CD4-positive, alpha-beta T cell treated with Interleukin-4 for 1 hour (primary cell): ENCODE data around the gene DCUN1D2.
"Not testable (repeated sequence)": the region's sequence is repeated elsewhere in the genome, so short reads cannot be mapped to it uniquely, and the experiment has no call there.

Experiments used
- DNase-seq, 2 donors: peaks; one replicate each; pipeline ENCODE4 v3.0.0-alpha.2; 2020 to 2022

The DCUN1D2 gene

DNA sequence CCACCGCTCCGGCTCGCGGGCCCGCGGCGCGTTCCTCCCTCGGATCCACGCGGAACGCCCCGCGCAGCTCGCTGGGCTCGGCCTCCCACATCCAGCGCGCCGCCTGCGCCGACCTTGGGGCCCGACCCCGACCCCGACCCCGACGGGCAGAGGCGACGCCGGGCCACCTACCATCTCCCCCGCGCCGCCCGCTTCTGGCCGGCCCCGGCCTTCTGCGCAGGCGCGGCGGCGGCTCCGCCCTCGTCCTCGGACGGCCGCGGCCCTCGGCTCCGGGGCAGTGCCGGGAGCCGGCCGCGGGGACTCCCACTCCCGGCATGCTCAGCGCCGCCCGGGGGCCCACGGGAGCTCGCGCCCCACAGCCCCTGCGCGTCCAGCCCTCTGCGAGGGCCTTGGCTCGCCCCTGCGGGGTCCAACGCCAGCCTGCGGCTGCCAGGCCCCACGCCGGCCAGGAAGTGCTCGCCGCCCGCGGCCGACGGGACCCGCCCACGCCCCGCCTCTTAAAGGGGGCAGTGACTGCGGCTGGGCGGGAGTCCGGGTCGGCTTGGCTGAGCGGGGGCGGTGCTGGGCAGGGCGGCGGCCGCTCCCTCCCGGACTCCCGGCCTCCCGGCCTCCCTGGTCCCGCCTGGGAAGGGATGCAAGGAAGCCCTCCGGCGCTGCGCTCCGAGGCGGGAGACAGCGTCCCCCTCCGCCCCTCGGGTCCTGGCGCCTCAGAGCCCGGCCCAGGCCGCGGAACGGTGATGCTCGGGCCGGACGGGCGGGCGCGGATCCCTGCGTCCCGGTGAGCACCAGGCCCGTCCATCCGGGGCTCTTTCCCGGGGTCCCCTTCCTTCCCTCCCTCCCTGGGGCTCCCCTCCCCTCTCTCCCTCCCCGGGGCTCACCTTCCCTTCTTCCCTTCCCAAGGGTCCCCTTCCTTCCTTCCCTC, at the start of gene DCUN1D2:
Gene DCUN1D2 (minus strand): TSS at position 216 of the 922 bp plus-strand sequence. CDS start 42 bp downstream, at position 174.
- DNase-seq: peak; percentile 78 to 86

DNA sequence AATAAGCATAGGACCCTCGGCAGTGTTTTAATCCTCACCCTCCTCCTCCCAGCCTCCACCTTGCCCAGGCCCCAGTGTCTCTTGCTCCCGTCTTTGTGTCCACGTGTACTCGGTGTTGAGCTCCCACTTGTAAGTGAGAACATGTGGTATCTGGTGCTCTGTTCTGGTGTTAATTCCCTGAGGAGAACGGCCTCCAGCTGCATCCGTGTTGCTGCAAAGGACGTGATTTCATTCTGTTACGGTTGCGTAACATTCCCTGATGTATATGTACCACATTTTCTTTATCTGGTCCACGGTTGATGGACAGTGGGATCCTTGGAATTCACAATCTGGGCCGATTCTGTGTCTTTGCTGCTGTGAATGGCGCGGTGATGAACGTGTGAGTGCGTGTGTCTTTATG, 49.3 kb upstream of the DCUN1D2 start:
- no peak for DNase-seq

- DNase-seq: no peak
Measured at GRCh38 chr13:113539176-113539575, 48.7 kb upstream of the DCUN1D2 start.

- DNase-seq: no peak
Measured at GRCh38 chr13:113538689-113539058, 48.2 kb upstream of the DCUN1D2 start.

GRCh38 chr13:113537909-113538688, 47.6 kb upstream of the DCUN1D2 start:
- no peak for DNase-seq

DNA sequence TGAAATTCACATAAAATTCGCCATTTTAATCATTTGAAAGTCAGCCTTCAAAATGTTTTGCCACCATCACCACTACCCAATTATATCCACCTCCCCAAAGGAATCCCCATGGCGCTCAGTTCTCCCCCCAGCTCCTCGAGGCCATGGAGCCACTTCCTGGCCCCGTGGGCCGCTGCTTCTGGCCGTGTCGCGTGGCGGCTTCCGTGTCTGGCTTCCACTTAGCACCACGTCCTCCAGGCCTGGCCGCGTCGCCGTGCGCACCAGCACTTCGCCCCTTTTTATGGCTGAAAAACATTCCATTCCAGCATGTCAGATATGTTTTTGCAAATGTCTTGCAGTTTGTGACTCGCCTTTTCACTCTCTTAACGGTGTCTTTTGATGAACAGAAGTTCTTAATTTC, 46.7 kb upstream of the DCUN1D2 start:
- DNase-seq: no peak

GRCh38 chr13:113536461-113537110, 46.1 kb upstream of the DCUN1D2 start:
- no peak for DNase-seq

DNA sequence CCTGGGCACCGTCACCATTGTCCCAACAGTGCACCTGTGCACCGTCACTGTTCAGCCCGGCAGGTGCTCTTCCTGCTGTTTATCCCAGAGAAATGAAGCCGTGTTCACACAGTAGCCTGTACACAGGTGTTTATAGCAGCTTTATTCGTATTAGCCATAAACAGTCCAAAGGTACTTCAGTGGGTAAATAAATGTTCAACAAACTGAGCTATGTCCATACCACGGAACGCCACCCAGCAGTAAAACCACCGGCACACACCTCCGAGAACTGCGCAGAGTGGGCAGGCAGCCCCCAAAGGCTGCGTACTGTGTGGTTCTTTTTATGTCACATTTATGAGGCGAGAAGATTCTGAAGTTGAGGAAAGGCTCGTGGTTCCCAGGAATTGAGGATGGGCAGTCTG, 44.9 kb upstream of the DCUN1D2 start:
- no peak for DNase-seq

GRCh38 chr13:113534236-113534860, 43.8 kb upstream of the DCUN1D2 start:
- no peak for DNase-seq

GRCh38 chr13:113533161-113533840, 42.8 kb upstream of the DCUN1D2 start:
- no peak for DNase-seq

DNA sequence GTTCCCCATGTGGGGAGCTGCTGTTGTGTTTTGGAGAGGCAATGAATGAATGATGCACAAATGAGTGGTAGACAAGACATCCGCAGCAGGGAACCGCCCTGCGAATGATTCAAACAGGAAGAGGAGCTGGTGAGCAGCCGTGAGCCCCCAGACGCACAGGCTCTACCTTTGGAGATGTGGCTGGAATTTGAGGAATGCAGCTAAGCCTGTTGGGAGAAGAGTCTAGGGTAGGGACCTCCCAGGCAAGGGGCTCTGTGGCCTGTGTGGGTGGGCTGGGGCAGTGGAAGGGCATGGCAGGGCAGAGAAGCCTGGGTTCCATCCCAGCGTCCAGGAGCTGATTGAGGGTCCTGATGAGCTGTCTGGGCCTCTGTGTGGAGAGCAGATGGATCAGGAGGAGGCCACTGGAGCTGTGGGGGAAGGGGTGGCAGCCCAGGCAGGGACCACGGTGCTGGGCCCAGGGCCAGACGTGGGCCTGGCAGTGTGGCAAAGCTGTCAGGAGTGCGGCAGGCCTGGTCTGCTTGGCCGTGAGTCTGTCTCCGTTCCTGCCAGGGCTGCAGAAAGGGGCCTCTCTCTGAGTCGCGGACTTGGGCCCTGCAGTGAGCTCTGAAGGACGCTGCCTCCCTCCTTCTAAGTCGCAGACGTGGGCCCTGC, 41.8 kb upstream of the DCUN1D2 start:
- no peak for DNase-seq

GRCh38 chr13:113531041-113531873, 40.7 kb upstream of the DCUN1D2 start:
- no peak for DNase-seq

DNA sequence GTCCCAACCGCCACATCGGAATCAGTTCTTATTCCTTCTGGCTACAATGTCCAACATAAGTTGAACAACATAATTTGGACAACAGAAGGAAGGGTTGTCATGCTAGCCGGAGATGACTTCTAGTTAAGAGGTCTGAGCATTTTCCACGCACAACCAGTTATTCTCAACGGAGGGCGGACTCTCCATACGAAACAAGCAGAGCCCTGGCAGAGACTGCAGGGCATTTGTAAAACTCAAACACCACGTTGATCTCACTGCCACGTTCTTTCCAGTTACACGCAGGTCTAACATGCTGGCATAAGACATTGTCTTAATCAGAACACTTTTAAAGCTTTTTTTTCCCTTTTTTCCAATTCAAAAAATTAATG, 38.3 kb upstream of the DCUN1D2 start:
- no peak for DNase-seq

- DNase-seq: no peak
Measured at GRCh38 chr13:113528101-113528812, 37.7 kb upstream of the DCUN1D2 start.

DNA sequence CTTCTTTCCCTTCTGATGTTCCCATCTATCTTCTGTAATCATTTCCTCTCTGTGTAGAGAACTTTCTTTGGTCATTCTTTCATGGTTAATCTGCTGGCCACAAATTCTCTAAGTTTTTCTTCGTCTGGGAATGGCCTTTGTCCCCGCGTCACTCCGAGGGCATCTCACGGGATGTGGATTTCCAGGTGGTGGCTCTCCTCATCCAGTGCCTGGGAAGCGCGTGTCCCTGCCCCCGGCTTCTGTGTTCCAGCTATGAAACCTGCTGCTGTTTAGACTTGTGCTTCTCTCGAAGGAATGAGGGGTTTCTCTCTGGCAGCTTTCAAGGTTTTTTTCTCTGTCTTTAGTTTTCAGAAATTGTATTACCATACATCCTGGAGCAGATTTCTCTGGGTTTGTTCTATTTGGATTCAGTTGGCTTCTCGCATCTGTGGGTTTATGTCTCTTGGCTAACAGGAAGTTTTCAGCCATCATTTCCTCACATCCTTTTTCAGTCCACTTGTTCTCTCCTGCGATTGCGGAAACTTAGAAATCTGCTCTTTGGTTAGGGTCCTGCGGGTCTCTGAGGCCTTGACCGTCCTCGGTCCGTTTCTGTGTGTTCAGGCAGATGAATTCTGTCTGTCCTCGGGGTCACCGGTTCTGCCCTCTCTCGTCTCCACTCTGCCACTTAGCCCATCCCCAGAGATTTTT, 36.9 kb upstream of the DCUN1D2 start:
- no peak for DNase-seq

DNA sequence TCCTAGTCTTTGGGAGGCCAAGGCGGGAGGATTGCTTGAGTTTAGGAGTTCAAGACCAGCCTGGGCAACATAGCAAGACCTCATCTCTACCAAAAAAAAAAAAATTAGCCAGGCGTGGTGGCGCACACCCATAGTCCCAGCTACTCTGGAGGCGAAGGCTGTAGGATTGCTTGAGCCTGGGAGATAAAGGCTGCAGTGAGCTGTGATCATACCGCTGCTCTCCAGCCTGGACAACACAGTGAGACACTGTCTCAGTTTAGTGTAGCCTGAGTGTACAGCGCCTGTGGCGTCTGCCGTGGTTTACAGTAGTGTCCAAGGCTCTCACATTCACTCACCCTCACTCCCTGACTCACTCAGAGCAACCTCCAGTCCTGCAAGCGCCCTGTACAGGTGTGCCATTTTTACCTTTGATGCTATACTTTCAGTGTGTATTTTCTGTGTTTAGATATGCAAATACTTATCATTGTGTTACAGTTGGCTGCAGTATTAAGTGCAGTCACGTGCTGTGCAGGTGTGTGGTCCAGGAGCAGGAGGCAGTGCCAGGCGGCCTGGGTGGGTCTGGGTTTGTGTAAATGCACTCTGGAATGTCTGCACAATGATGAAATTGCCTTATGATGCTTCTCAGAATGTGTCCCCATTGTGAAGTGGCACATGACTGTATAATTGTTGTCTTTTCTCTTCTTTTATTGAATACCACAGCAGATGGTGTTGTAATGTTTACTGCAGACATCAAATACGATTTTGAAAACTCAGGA, 36.1 kb upstream of the DCUN1D2 start:
- DNase-seq: no peak

- not testable (repeated sequence) for DNase-seq
Measured at GRCh38 chr13:113522438-113522837, 31.9 kb upstream of the DCUN1D2 start.

DNA sequence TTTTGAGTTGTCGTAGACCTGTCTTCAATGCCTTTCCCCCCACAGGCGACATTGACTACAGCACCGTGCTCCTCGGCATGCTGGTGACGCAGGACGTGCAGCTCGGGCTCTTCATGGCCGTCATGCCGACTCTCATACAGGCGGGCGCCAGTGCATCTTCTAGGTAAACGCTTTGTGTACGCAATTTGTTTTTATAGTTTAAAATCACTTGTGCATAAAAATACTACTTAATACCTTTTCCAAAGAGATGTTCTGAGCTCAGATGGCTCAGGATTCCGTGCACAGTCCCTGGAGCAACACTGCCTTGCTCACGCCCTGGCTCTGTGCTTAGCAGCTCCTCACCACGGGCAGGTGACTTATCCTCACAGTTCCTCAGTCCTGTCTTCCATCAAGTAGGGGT, 30.1 kb upstream of the DCUN1D2 start:
- DNase-seq: no peak

- DNase-seq: no peak
Measured at GRCh38 chr13:113519556-113519955, 29.0 kb upstream of the DCUN1D2 start.
